IMR-90 (cell line): ENCODE results near the gene TSACC.

ENCODE experiments used
- CEBPB ChIP-seq: IDR thresholded peaks from 2 replicates; pipeline ENCODE4 v1.6.1; 2012; ENCODE audit warnings: low read depth, low read length, improper control_type of control experiment
- CTCF ChIP-seq: conservative IDR thresholded peaks from 2 replicates; pipeline ENCODE4 v1.5.1; 2012; ENCODE audit warnings: mild to moderate bottlenecking, low read depth, low read length, improper control_type of control experiment
- FOS ChIP-seq: fragments of 150-350 bp; IDR thresholded peaks from 2 replicates; pipeline ENCODE4 v1.6.1; 2016; ENCODE audit warnings: low read depth, low read length
- MXI1 ChIP-seq: IDR thresholded peaks from 2 replicates; pipeline ENCODE4 v1.6.1; 2012; ENCODE audit warnings: low read depth, mild to moderate bottlenecking, low read length, moderate library complexity, borderline replicate concordance
- POLR2A ChIP-seq: IDR thresholded peaks from 2 replicates; pipeline ENCODE4 v1.6.1; 2012; ENCODE audit warnings: mild to moderate bottlenecking, low read depth, low read length
- RFX5 ChIP-seq: IDR thresholded peaks from 2 replicates; pipeline ENCODE4 v1.8.0; 2012; ENCODE audit warnings: low read depth, mild to moderate bottlenecking, low read length, moderate library complexity

GRCh38 chr1:156385534-156386031 is 47.3 kb downstream of the TSACC start:
- no peak for TF ChIP-seq MXI1
- peak; percentile 88 for TF ChIP-seq CTCF
- TF ChIP-seq POLR2A: 0 out of 2 replicates have a peak, but pooled peaks have one; percentile 44
- no peak for TF ChIP-seq RFX5
- no peak for TF ChIP-seq CEBPB
- TF ChIP-seq FOS: no peak
